ENCODE data around the gene NFIB. TPM values are rescaled to one million over a fixed set of nuclear protein-coding genes. Genes with fewer than 3 reads are reported as not detected.

The NFIB gene
- total and polyA plus RNA-seq, 2 of the 4 experiments (the other 2 are of a cell fraction) = 1.4 to 2.0 TPM

- Histone ChIP-seq H4K91ac (ENCODE audit: insufficient read depth, low read depth, low read length) (no peak overlapping the region), H2BK20ac (ENCODE audit: low read depth, low read length) (no peak overlapping the region), H3K4me3 (ENCODE audit: insufficient read depth, low read depth, low read length) (peak overlapping the region; percentile 46), H2AFZ (replicated peaks; ENCODE audit: low read length, poor library complexity) (peak overlapping the region; percentile 70), H3K27me3 (ENCODE audit: control insufficient read depth, insufficient read depth, low read length) (peaks cover 61% of the 10 kb centered on the region), H3K4me2 (ENCODE audit: low read depth, low read length) (peak overlapping the region; percentile 50; the same call in 1 of the 2 replicates), H3K4me1 (ENCODE audit: control insufficient read depth, insufficient read depth, low read length) (no peaks in the 10 kb centered on the region; the same call in 1 of the 2 replicates), H3K14ac (replicated peaks; ENCODE audit: low read depth, low read length) (no peak overlapping the region), H3K23ac (ENCODE audit: low read depth, low read length) (no peak overlapping the region), H2AK5ac (ENCODE audit: low read depth, low read length) (no peak overlapping the region), H2BK120ac (ENCODE audit: low read depth, low read length) (no peak overlapping the region), H3K27ac (ENCODE audit: insufficient read depth, low read length) (no peak overlapping the region), H4K20me1 (ENCODE audit: insufficient read depth, low read length) (no peaks in the 10 kb centered on the region), H3K9ac (ENCODE audit: low read depth, low read length) (no peak overlapping the region), H2BK5ac (ENCODE audit: low read depth, low read length, poor library complexity, severe bottlenecking) (no peak overlapping the region), H3K9me1 (ENCODE audit: insufficient read depth, low read length) (no peaks in the 10 kb centered on the region), H4K8ac (ENCODE audit: low read depth in 2 of 2, low read length in 2 of 2) (no peak overlapping the region), H3K9me3 (ENCODE audit: control insufficient read depth, insufficient read depth, low read length) (no peaks in the 10 kb centered on the region), H3K36me3 (ENCODE audit: control insufficient read depth, insufficient read depth, low read length) (no peaks in the 10 kb centered on the region), H2AK9ac (replicated peaks; ENCODE audit: low read depth, low read length, poor library complexity) (no peak overlapping the region), H3K4ac (ENCODE audit: low read depth, low read length) (no peak overlapping the region), H2BK15ac (ENCODE audit: low read depth, low read length) (no peak overlapping the region), H3K56ac (ENCODE audit: extremely low read depth, insufficient read depth, low read length) (no peak overlapping the region), H3K79me1 (ENCODE audit: low read depth in 1 of 2, low read length in 2 of 2) (no peaks in the 10 kb centered on the region), H4K5ac (ENCODE audit: low read depth, low read length) (no peak overlapping the region), H3K18ac (ENCODE audit: low read depth, low read length) (no peak overlapping the region)
- dilution Hi-C loops (cut with HindIII; ENCODE audit: low sequenced_read_pairs, unreplicated experiment) = no loop called here
- intact Hi-C loops (cut with micrococcal nuclease) = loop anchor here (10.0 kb wide), 1 partner anchor 380 kb away; no protein-coding TSS in a partner anchor
- ChIA-PET CTCF (interaction anchor here (0.6 kb wide), 1 partner anchor 26 kb away, joined by 3 read pairs; no protein-coding TSS in a partner anchor), POLR2A (ENCODE audit: unreplicated experiment) (no interaction called here)
- no peak for TF ChIP-seq MAFK (IDR thresholded peaks at IDR 0.05; ENCODE audit: low read depth, low read length)
- no peak for TF ChIP-seq FOS (IDR thresholded peaks at IDR 0.05; ENCODE audit: low read depth, low read length)
- no peak for TF ChIP-seq USF2 (IDR thresholded peaks at IDR 0.05; ENCODE audit: low read depth, low read length)
- TF ChIP-seq NFE2L2 (IDR thresholded peaks at IDR 0.05; ENCODE audit: low read depth, low read length) = no peak
- no peak for TF ChIP-seq ELK1 (IDR thresholded peaks at IDR 0.05; ENCODE audit: borderline replicate concordance, low read depth, low read length)
- TF ChIP-seq CTCF (conservative IDR thresholded peaks at IDR 0.05; ENCODE audit: low read depth, low read length) = no peak
- no peak for TF ChIP-seq CHD1 (IDR thresholded peaks at IDR 0.05; ENCODE audit: low read depth, low read length)
- no peak for TF ChIP-seq RFX5 (IDR thresholded peaks at IDR 0.05; ENCODE audit: low read depth, low read length)
- no peak for TF ChIP-seq SMC3 (IDR thresholded peaks at IDR 0.05; ENCODE audit: low read depth, low read length)
- TF ChIP-seq MAZ (IDR thresholded peaks at IDR 0.05; ENCODE audit: borderline replicate concordance, low read depth, low read length) = no peak
- TF ChIP-seq BHLHE40 (IDR thresholded peaks at IDR 0.05; ENCODE audit: low read depth, low read length) = no peak
- no peak for TF ChIP-seq POLR2A (IDR thresholded peaks at IDR 0.05; ENCODE audit: low read depth, low read length)
- TF ChIP-seq MXI1 (IDR thresholded peaks at IDR 0.05; ENCODE audit: borderline replicate concordance, low read depth, low read length) = no peak
- in situ Hi-C loops (cut with MboI; ENCODE audit: low sequenced_read_pairs) = no loop called here
- WGBS, 2 experiments (ENCODE audit: extremely low coverage in 2 of 2, insufficient read length in 1 of 2) = no CpG with 5 or more reads among the region's 21 CpGs
- DNase-seq (peak; percentile 66), ATAC-seq (ENCODE audit: low read depth) (peak; percentile 13)
- no TSS peak for BruUV-seq (replicated peaks)
Measured at GRCh38 chr9:14314424-14314928, 535 bp upstream of the NFIB start.
